ENCODE results near the gene ELOVL5.

GRCh38 chr6:53257533-53257932, 91.2 kb downstream of the ELOVL5 start:
- TF ChIP-seq GATA2 (IDR thresholded peaks at IDR 0.05; ENCODE audit: low read depth, low read length): no peak
- no peak for TF ChIP-seq GATA3 (IDR thresholded peaks at IDR 0.05; ENCODE audit: low read depth, low read length)

Data from SH-SY5Y (cell line).